Measurements from ENCODE around the gene HRCT1.

GRCh38 chr9:35930521-35930920 is 24.5 kb downstream of the HRCT1 start:
- no peak for TF ChIP-seq POLR2A (IDR thresholded peaks at IDR 0.05)
- no peak for TF ChIP-seq CTCF (IDR thresholded peaks at IDR 0.05)

Data from adrenal gland (tissue), 5 donors.